ENCODE results near the gene PCSK6. TPM values are rescaled to one million over a fixed set of nuclear protein-coding genes. Genes with fewer than 3 reads are reported as not detected.

The PCSK6 gene
- total and polyA plus RNA-seq, 2 donors from 2014 or later: 3.8 to 7.3 TPM

- FAIRE-seq: no peak
- Histone ChIP-seq H3K36me3 (ENCODE audit: control insufficient read depth in 2 of 3, insufficient read depth in 3 of 3, low read length in 3 of 3) (no peaks in the 10 kb centered on the region), H3K27me3 (ENCODE audit: control insufficient read depth, insufficient read depth, low read length) (no peaks in the 10 kb centered on the region), H3K4me3 (ENCODE audit: low read length in 3 of 3) (no peak overlapping the region), H3K4me1 (ENCODE audit: control insufficient read depth in 2 of 3, insufficient read depth in 2 of 3, low read depth in 1 of 3, low read length in 3 of 3) (no peaks in the 10 kb centered on the region), H3K9me3 (ENCODE audit: control insufficient read depth in 2 of 3, insufficient read depth in 1 of 3, low read length in 3 of 3) (no peaks in the 10 kb centered on the region), H3K27ac (ENCODE audit: low read depth in 2 of 2, low read length in 2 of 2) (no peak overlapping the region), H3K9ac (ENCODE audit: low read length in 3 of 3) (no peak overlapping the region)
- intact Hi-C loops (cut with DNase I): no loop called here
- peak in 2 of 5 donors; percentile 35 to 68 for DNase-seq
- TF ChIP-seq CTCF (IDR thresholded peaks at IDR 0.05; ENCODE audit: borderline replicate concordance, extremely low read depth, insufficient read depth): no peak
These were observed 162.3 kb downstream of the PCSK6 start for GRCh38 chr15:101327147-101327740.

GRCh38 chr15:101326462-101327146, 162.9 kb downstream of the PCSK6 start:
- peak in 2 of 5 donors; percentile 29 to 48 for DNase-seq
- H3K36me3 ChIP-seq (ENCODE audit: control insufficient read depth in 2 of 3, insufficient read depth in 3 of 3, low read length in 3 of 3): no peaks in the 10 kb centered on the region
- no peak overlapping the region for H3K4me3 ChIP-seq (ENCODE audit: low read length in 3 of 3)
- intact Hi-C loops (cut with DNase I): no loop called here
- H3K9ac ChIP-seq (ENCODE audit: low read length in 3 of 3): no peak overlapping the region
- no peak for TF ChIP-seq CTCF (IDR thresholded peaks at IDR 0.05; ENCODE audit: borderline replicate concordance, extremely low read depth, insufficient read depth)
- H3K27ac ChIP-seq (ENCODE audit: low read depth in 2 of 2, low read length in 2 of 2): no peak overlapping the region
- FAIRE-seq: no peak
- no peaks in the 10 kb centered on the region for H3K27me3 ChIP-seq (ENCODE audit: control insufficient read depth, insufficient read depth, low read length)
- H3K9me3 ChIP-seq (ENCODE audit: control insufficient read depth in 2 of 3, insufficient read depth in 1 of 3, low read length in 3 of 3): no peaks in the 10 kb centered on the region
- no peaks in the 10 kb centered on the region for H3K4me1 ChIP-seq (ENCODE audit: control insufficient read depth in 2 of 3, insufficient read depth in 2 of 3, low read depth in 1 of 3, low read length in 3 of 3)

- no peak overlapping the region for H3K9ac ChIP-seq (ENCODE audit: low read length in 3 of 3)
- H3K9me3 ChIP-seq (ENCODE audit: control insufficient read depth in 2 of 3, insufficient read depth in 1 of 3, low read length in 3 of 3): no peaks in the 10 kb centered on the region
- no peaks in the 10 kb centered on the region for H3K27me3 ChIP-seq (ENCODE audit: control insufficient read depth, insufficient read depth, low read length)
- TF ChIP-seq CTCF (IDR thresholded peaks at IDR 0.05; ENCODE audit: borderline replicate concordance, extremely low read depth, insufficient read depth): no peak
- no peaks in the 10 kb centered on the region for H3K36me3 ChIP-seq (ENCODE audit: control insufficient read depth in 2 of 3, insufficient read depth in 3 of 3, low read length in 3 of 3)
- H3K27ac ChIP-seq (ENCODE audit: low read depth in 2 of 2, low read length in 2 of 2): no peak overlapping the region
- DNase-seq (peak in 1 of 5 donors; percentile 22), FAIRE-seq (no peak)
- H3K4me3 ChIP-seq (ENCODE audit: low read length in 3 of 3): no peak overlapping the region
- peaks cover 0 to 1% (median 0%) of the 10 kb centered on the region in 3 donors for H3K4me1 ChIP-seq (ENCODE audit: control insufficient read depth in 2 of 3, insufficient read depth in 2 of 3, low read depth in 1 of 3, low read length in 3 of 3)
- intact Hi-C loops (cut with DNase I): no loop called here
These were observed 163.5 kb downstream of the PCSK6 start for GRCh38 chr15:101326026-101326315.
